Kasumi-1 (cell line): ENCODE results near the gene COBL.

Experiments used
- DNase-seq, 2 experiments: peaks; one replicate each; lab custom pipeline; 2025; lab: John Stamatoyannopoulos, UW

COBL gene

GRCh38 chr7:51188987-51189386 lies 127.6 kb downstream of the COBL start:
- no peak for DNase-seq

- no peak for DNase-seq
Observed at GRCh38 chr7:51187941-51188340, 128.7 kb downstream of the COBL start.

GRCh38 chr7:51186531-51186930 lies 130.1 kb downstream of the COBL start:
- DNase-seq = no peak

GRCh38 chr7:51182636-51183166 lies 133.9 kb downstream of the COBL start:
- no peak for DNase-seq

- DNase-seq = no peak
Observed at GRCh38 chr7:51180092-51180491, 136.5 kb downstream of the COBL start.

- DNase-seq = no peak
Observed at GRCh38 chr7:51175992-51176388, 140.6 kb downstream of the COBL start.

GRCh38 chr7:51175316-51175991 lies 141.2 kb downstream of the COBL start:
- no peak for DNase-seq

- no peak for DNase-seq
Observed at GRCh38 chr7:51165337-51165736, 151.3 kb downstream of the COBL start.

GRCh38 chr7:51162724-51163329 lies 153.8 kb downstream of the COBL start:
- DNase-seq = peak; percentile 85 to 92

- no peak for DNase-seq
Observed at GRCh38 chr7:51161937-51162336, 154.7 kb downstream of the COBL start.

- DNase-seq = peak; percentile 63 to 78
Observed at GRCh38 chr7:51160990-51161615, 155.5 kb downstream of the COBL start.

- no peak for DNase-seq
Observed at GRCh38 chr7:51160411-51160810, 156.2 kb downstream of the COBL start.

GRCh38 chr7:51158742-51159445 lies 157.7 kb downstream of the COBL start:
- no peak for DNase-seq

GRCh38 chr7:51158211-51158610 lies 158.4 kb downstream of the COBL start:
- no peak for DNase-seq

GRCh38 chr7:51154201-51154600 lies 162.4 kb downstream of the COBL start:
- DNase-seq = no peak

- no peak for DNase-seq
Observed at GRCh38 chr7:51152706-51153200, 163.9 kb downstream of the COBL start.

- DNase-seq = no peak
Observed at GRCh38 chr7:51151455-51151854, 165.2 kb downstream of the COBL start.

GRCh38 chr7:51150193-51150592 lies 166.4 kb downstream of the COBL start:
- no peak for DNase-seq

GRCh38 chr7:51148216-51148615 lies 168.4 kb downstream of the COBL start:
- DNase-seq = no peak

GRCh38 chr7:51146816-51147586 lies 169.6 kb downstream of the COBL start:
- no peak for DNase-seq

- no peak for DNase-seq
Observed at GRCh38 chr7:51144178-51144577, 172.4 kb downstream of the COBL start.
